Measurements from ENCODE around the gene P2RX4.
"Not testable (repeated sequence)": the region's sequence is repeated elsewhere in the genome, so short reads cannot be mapped to it uniquely, and the experiment has no call there.

P2RX4 gene

DNA sequence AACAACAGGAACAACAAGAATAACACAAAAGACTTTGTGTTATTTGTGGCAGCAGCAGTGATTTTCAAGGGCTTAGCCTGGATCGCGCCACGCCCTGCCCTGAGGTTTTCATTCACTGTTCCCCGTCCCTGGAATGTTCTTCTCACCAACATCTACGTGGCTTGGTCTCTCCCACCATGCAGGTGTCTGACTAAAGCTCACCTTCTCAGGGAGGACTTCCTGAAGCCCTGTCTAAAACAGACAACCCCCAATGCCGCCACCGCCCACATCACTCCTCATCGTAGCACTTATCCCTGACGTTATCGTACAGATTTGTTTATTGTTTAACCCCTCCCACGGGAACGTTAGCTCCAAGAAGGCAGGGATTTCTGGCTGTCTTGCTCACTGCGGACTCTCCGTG, 40.4 kb downstream of the P2RX4 start:
- peaks cover 23% of the 10 kb centered on the region for H3K36me3 ChIP-seq (ENCODE audit: control insufficient read depth, insufficient read depth, low read length)
- no peaks in the 10 kb centered on the region for H3K27me3 ChIP-seq (replicated peaks; ENCODE audit: control insufficient read depth, insufficient read depth, low read length)
- DNase-seq (ENCODE audit: extremely low read depth, insufficient read length), result no peak
- no peak overlapping the region for H3K4me3 ChIP-seq (replicated peaks; ENCODE audit: low read depth, low read length)
- TF ChIP-seq, protein P1, sequence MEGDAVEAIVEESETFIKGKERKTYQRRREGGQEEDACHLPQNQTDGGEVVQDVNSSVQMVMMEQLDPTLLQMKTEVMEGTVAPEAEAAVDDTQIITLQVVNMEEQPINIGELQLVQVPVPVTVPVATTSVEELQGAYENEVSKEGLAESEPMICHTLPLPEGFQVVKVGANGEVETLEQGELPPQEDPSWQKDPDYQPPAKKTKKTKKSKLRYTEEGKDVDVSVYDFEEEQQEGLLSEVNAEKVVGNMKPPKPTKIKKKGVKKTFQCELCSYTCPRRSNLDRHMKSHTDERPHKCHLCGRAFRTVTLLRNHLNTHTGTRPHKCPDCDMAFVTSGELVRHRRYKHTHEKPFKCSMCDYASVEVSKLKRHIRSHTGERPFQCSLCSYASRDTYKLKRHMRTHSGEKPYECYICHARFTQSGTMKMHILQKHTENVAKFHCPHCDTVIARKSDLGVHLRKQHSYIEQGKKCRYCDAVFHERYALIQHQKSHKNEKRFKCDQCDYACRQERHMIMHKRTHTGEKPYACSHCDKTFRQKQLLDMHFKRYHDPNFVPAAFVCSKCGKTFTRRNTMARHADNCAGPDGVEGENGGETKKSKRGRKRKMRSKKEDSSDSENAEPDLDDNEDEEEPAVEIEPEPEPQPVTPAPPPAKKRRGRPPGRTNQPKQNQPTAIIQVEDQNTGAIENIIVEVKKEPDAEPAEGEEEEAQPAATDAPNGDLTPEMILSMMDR (IDR thresholded peaks at IDR 0.05; ENCODE audit: insufficient read depth, low read length, poor library complexity, severe bottlenecking), result no peak

DNA sequence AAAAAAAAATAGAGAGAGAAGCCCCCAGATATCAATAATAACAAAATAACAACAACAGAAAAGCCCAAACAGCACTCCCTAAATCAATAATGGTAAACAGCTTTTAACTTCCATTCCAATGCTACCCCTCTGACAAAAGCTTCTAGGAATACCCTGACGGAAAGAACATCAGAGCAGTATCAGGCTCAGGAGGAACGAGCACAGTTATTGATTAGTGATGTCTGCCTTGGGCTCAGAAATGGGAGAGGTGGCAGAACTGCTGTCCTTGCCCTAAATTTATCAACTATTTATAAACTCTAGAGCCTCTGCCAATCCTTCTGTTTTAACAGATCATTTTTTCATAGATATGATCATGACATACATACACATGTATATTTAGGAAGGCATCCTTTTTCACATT, 41.9 kb downstream of the P2RX4 start:
- TF ChIP-seq, protein P1 (IDR thresholded peaks at IDR 0.05; ENCODE audit: insufficient read depth, low read length, poor library complexity, severe bottlenecking), result no peak
- no peak for DNase-seq (ENCODE audit: extremely low read depth, insufficient read length)
- peaks cover 27% of the 10 kb centered on the region for H3K36me3 ChIP-seq (ENCODE audit: control insufficient read depth, insufficient read depth, low read length)
- H3K27me3 ChIP-seq (replicated peaks; ENCODE audit: control insufficient read depth, insufficient read depth, low read length), result no peaks in the 10 kb centered on the region
- no peak overlapping the region for H3K4me3 ChIP-seq (replicated peaks; ENCODE audit: low read depth, low read length)

DNA sequence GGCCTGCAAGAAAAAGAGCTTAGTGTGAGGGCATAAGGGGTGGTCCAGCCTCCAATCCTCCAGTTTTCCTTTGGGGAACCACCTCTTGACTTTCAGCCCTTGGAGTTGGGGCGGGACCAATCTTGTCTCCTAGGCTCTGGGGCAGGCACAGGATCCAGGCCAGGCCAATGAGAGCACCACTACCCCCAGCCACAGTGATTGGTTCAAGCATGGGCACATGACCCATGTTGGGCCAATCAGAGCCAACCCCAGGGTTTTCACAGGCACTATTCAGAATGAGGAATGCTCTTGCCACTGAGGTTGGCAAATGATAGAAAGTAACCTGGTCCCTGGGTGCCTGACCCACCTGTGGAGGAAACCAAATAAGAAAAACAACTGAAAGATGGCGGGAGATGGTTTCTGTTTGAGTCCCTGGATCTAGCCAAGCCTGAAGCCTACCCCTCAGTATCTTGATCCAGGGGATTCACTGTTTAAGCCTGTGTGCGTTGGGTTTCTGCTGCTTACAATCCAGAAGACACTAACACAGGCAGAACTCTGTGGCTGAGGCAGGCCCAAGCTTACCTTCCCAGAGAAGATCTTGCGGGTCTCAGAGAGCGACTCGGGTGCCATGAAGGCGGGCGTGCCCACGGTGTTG, 42.9 kb downstream of the P2RX4 start:
- no peak for DNase-seq (ENCODE audit: extremely low read depth, insufficient read length)
- Histone ChIP-seq H3K27me3 (replicated peaks; ENCODE audit: control insufficient read depth, insufficient read depth, low read length) (no peaks in the 10 kb centered on the region), H3K36me3 (ENCODE audit: control insufficient read depth, insufficient read depth, low read length) (peaks cover 20% of the 10 kb centered on the region), H3K4me3 (replicated peaks; ENCODE audit: low read depth, low read length) (no peak overlapping the region)
- TF ChIP-seq, protein P1 (IDR thresholded peaks at IDR 0.05; ENCODE audit: insufficient read depth, low read length, poor library complexity, severe bottlenecking), result no peak

DNA sequence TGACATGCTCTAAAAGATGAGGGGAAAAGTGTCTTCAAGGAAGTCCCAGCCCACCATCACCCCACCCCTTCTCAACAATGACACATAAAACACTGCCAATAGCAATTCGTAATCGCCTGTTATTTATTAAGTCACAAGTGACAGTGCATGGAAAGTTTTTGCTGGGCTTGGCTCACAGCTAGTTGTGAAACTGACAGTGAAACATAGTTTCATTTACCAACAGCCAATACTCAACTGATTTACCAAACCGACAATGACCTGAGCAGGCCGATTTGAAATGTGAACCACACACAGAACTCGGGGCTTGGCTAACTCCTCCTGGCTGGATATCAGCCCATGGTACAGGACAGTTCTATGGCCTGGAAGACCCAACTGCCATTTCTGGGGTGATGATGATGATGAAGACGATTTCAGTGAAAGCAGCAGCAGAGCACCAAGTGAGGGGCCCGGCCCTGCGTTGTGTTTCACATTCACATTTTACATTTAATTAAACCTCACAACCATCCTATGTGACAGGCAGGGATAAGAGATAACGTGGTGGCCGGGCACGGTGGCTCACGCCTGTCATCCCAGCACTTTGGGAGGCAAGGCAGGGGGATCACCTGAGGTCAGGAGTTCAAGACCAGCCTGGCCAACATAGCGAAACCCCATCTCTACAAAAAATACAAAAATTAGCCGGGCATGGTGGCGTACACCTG, 43.9 kb downstream of the P2RX4 start:
- Histone ChIP-seq H3K36me3 (ENCODE audit: control insufficient read depth, insufficient read depth, low read length) (peaks cover 21% of the 10 kb centered on the region), H3K27me3 (replicated peaks; ENCODE audit: control insufficient read depth, insufficient read depth, low read length) (no peaks in the 10 kb centered on the region), H3K4me3 (replicated peaks; ENCODE audit: low read depth, low read length) (no peak overlapping the region)
- no peak for DNase-seq (ENCODE audit: extremely low read depth, insufficient read length)
- TF ChIP-seq, protein P1 (IDR thresholded peaks at IDR 0.05; ENCODE audit: insufficient read depth, low read length, poor library complexity, severe bottlenecking), result no peak

DNA sequence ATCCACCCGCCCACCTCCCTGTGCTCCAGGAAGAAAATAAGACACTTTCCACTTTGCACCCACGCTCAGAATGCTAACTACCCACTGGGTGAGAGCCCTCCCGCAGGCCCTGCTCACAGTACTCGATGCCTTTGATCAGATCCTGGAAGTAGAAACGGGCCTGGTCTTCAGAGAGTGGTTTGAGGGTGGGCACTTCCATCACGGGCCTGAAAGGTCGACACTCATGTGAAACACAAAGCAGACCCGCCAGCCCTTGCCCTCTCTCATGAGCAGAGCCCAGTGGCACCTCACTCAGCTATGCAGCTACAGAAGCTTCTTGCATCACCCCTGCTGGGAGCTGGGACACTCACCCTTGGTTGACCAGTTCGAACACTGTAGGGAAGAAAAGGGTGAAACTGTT, 45.5 kb downstream of the P2RX4 start:
- peaks cover 21% of the 10 kb centered on the region for H3K36me3 ChIP-seq (ENCODE audit: control insufficient read depth, insufficient read depth, low read length)
- TF ChIP-seq, protein P1 (IDR thresholded peaks at IDR 0.05; ENCODE audit: insufficient read depth, low read length, poor library complexity, severe bottlenecking), result no peak
- DNase-seq (ENCODE audit: extremely low read depth, insufficient read length), result no peak

DNA sequence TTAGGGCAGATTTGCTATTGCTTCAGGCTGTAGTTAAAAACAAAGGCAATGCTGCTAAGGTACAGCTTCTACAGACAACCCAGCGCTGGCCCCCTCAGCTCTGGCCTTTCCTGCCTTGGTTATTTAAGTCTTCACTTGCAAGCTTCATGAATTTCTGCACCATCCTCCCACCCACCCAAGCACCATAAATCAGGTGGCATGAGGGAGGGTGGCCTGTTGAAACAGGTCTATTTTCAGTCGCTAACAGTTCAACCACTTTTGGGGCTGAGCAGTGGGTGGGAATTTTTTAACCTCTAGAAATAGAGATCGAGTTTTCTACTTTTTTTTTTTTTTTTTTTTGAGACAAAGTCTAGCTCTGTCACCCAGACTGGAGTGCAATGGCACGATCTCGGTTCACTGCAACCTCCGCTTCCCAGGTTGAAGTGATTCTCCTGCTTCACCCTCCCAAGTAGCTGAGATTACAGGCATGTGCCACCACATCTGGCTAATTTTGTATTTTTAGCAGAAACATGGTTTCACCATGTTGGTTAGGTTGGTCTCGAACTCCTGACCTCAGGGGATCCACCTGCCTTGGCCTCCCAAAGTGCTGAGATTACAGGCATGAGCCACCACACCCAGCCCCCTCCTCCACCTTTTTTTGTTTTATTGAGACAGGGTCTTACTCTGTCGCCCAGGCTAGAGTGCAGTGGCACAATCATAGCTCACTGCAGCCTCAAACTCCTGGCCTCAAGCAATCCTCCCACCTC, 47.9 kb downstream of the P2RX4 start:
- DNase-seq (ENCODE audit: extremely low read depth, insufficient read length); H3K4me3 ChIP-seq (replicated peaks; ENCODE audit: low read depth, low read length); H3K27me3 ChIP-seq (replicated peaks; ENCODE audit: control insufficient read depth, insufficient read depth, low read length): not testable (repeated sequence)
- peaks cover 21% of the 10 kb centered on the region for H3K36me3 ChIP-seq (ENCODE audit: control insufficient read depth, insufficient read depth, low read length)

More for the DNA sequence above, 45.5 kb downstream of the P2RX4 start:
- no peak overlapping the region for H3K4me3 ChIP-seq (replicated peaks; ENCODE audit: low read depth, low read length)
- H3K27me3 ChIP-seq (replicated peaks; ENCODE audit: control insufficient read depth, insufficient read depth, low read length), result no peaks in the 10 kb centered on the region
